Measurements from ENCODE around the gene SEC14L3. TPM values are rescaled to one million over a fixed set of nuclear protein-coding genes. Genes with fewer than 3 reads are reported as not detected.

The SEC14L3 gene
- total RNA-seq: not detected

DNA sequence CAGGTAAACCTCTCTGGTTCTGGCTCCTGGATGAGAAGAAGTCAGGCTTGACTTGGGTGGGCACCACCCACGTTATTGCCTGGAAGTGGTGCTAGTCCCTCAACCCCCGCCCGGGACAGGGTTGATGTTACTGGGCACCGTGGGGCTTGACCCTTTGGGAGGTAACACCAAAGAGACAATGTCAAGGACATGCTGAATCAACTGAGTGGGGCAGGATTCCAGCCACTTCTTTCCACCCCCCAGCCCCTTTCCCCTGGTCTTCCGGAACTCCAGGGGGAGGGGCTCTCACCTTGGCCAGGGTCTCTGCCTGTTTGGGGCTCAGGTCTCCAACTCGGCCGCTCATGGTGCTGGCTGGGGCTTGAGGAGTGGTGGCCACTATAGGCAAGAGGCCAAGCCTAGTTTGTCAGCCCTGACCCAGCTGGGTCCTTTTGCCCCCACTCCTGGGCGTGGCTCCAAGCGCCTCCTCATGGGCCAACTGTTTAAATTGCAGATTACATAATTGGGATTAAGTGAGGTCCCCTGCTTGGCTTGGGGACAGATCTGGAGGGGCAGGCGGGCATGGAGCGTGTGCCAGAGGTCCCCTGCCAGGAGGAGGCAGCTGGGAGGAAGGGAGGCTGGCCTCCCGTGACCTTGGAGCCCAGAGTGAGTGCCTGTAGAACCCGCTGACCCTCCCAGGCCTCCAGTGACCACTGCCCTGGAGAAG, at the start of gene SEC14L3:
SEC14L3 (minus strand) TSS at position 402 of the 703 bp plus-strand sequence; CDS start at position 343, 59 bp downstream.
- no peak for DNase-seq

- DNase-seq: no peak
Observed at GRCh38 chr22:30519842-30520425, 48.1 kb upstream of the SEC14L3 start.

- DNase-seq: no peak
Observed at GRCh38 chr22:30516731-30517130, 44.9 kb upstream of the SEC14L3 start.

DNA sequence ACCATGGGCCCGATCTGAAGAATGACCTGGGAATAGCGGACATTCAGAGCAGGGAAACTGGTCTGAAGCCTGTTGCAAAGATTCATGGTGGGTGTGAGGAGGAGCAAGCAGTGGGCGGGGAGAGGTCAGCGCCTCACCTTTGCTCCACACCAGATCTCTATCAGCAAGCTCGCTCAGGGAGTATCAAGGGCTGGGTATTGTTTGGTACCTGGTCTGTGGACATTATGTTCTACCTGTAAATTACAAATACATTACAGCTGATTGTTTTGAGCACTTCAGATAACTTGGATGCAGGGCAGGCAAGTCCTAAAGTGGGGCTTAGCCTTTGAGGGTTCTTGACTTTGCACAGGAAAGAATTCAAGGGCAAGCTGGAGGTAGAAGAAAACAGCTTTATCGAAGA, 44.5 kb upstream of the SEC14L3 start:
- DNase-seq: no peak

DNA sequence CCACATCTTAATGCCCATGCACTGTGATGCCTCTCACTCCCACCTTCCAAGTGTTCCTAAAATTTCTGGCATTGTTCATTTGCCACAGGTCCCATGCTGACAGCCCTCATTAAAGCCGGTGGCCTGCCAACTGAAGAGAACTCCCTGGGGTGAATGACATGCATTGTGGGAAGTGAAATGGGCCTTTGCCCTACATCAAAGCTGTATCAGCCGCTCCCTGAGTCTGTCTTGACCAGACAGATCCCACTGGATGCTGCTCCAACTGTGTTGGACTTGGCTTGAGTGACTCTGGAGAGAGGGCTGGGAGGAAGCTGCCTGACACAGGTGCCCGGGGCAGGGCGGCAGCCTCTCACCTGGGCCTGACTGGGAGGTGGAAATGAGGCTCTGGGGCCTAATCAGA, 42.4 kb upstream of the SEC14L3 start:
- no peak for DNase-seq

DNA sequence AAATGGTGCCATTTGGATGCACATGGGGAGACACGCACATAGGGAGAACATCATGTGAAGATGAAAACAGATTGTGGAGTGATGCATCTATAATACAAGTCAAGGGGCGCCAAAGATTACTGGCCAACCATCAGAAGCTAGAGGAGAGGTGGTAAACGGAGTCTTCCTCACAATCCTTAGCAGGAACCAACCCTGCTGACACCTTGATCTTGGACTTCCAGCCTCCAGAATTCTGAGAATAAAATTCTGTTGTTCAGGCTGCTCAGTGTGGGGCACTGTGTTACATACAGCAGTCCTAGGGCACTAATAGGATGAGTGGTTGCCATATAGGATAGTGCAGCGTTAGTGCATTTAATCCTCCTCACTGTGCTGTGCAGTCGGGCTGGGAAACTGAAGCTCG, 41.6 kb upstream of the SEC14L3 start:
- DNase-seq: no peak

- no peak for DNase-seq
Observed at GRCh38 chr22:30511911-30512310, 40.1 kb upstream of the SEC14L3 start.

DNA sequence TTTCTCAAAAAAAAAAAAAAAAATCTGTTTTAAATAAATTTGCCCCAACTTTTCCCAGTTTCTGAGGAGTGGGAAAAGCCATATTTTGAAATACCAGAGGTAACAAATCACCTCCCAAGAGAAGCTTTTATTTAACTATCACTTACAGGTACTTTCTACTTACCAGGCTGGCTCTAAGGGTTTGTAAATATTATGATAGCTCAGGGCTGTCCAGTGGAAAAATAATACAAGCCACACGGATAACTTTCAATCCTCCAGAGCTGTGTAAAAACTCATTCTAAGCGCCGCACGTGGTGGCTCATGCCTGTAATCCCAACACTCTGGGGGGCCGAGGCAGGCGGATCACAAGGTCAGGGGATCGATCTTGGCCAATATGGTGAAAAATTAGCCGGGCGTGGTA, 39.3 kb upstream of the SEC14L3 start:
- DNase-seq: no peak

- DNase-seq: no peak
Observed at GRCh38 chr22:30508216-30508615, 36.4 kb upstream of the SEC14L3 start.

- DNase-seq: no peak
Observed at GRCh38 chr22:30507670-30508069, 35.9 kb upstream of the SEC14L3 start.

- no peak for DNase-seq
Observed at GRCh38 chr22:30506507-30506968, 34.7 kb upstream of the SEC14L3 start.

DNA sequence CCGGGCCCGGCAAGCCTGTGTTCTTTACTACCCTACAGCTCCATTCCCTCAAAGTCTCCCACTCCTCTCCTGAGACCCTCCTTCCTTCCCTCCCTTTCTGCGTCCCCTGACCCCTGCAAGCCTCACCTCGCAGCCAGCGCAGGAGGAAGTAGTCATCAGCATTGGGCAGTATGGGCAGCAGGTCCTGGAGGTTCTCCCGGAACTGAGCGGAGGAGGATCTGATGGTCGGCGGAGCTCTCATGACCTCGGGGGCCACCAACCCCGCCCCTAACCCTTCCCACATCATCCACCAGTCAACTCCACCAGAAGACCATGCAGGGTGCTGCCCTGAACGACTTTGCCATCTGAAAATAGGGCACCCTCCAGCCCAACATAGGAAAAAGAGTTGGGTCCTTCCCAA, 31.7 kb upstream of the SEC14L3 start:
- no peak for DNase-seq

- DNase-seq: no peak
Observed at GRCh38 chr22:30502911-30503310, 31.1 kb upstream of the SEC14L3 start.

- DNase-seq: no peak
Observed at GRCh38 chr22:30502153-30502552, 30.3 kb upstream of the SEC14L3 start.

DNA sequence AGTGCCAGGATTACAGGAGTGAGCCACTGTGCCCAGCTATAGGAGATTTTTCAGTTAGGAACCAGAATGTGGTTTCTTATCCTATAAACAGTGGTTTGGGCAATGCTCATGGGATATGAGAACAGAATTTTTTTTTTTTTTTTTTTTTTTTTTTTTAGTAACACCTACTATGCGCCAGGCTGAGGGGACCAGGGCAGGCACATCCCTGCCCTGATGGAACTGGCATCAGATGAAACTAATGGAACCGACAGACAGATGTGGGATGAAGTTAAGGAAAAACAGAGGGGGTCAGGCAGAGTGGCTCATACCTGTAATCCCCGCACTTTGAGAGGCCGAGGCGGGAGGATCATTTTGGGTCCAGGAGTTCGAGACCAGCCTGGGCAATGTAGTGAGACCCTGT, 28.8 kb upstream of the SEC14L3 start:
- DNase-seq: no peak

DNA sequence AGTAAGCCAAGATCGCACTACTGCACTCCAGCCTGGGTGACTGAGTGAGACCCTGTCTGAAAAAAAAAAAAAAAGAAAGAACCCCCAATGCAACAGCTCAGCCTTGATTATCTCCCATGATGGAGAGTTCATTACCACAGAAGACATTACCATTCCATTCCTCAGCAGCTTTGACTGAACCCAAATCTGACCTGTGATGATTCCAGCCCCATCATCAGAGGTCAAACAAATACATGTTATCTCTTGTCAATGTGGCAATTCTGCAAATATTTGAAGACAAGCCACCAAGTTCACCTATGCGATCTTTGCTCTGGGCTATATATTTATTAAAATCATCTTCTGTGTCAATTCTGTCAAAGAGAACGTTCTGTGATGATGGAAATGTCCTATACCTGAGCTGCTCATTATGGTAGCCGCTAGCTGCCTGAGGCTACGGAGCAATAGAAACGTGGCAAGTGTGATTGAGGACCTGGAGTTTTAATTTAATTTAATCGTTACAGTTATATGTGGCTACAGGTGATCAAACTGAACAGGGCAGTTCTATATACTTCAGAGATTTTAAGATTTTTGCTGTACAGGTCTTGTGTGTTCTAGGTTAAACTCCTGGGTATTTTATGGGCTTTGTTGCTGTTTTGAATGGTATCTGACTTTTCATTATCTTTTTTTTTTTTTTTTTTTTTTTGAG, 25.8 kb upstream of the SEC14L3 start:
- DNase-seq: no peak

GRCh38 chr22:30495041-30495784, 23.4 kb upstream of the SEC14L3 start:
- no peak for DNase-seq

DNA sequence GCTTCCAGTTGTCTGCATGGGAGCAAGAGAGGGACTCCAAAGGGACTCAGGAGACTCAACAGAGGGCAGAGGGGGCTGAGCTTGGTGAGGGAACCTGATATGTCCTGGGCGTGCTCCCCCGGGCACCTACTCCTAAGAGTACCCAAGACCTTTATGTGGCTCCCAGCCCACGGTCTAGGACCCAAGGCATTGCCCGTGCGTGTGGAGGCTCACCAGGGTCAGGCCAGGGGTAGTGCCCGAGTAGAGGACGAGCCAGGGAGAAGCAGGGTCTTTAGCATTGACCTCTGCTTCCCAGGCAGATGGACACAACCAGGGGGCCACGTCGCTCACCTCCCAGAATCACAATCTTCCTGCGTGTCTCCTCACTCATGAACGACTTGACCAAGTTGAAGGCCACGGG, 20.3 kb upstream of the SEC14L3 start:
- no peak for DNase-seq

- DNase-seq: no peak
Observed at GRCh38 chr22:30491381-30491780, 19.6 kb upstream of the SEC14L3 start.

DNA sequence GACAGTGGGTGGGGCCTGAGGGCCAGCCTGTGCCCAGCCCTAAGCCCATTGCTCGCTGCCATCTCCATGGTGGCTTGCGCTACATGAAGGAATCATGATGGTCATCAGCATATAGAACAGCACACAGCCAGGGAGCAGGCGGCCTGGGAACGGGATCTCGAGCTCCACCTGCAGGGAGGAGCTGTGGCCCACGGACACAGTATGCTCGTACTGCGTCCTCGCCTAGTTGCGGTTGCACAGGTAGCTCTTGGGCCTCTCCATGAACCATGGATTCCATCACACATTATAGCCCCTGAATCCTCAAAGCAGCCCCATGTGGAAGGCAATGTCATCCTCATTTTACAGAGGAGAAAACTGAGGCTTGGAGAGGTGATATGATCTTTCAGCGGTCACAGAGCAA, 18.6 kb upstream of the SEC14L3 start:
- DNase-seq: no peak

DNA sequence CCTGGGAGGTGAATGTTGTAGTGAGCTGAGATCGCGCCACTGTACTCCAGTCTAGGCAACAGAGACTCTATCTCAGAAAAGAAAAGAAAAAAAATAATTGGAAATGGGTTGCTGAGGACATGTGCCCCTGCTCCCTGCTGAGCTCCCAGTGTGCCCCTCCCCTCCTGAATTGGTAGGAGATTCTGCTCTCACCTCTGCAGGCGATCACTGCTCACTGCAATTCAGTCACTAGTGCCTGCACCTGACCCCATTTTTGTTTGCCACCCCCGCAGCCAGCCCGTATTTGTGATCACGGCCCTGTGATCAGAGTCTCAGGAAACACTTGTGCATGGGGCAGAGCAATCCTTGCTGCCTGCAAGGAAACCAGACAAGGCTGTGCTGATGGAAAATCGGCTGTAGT, 16.3 kb upstream of the SEC14L3 start:
- DNase-seq: no peak

- no peak for DNase-seq
Observed at GRCh38 chr22:30486661-30487115, 14.9 kb upstream of the SEC14L3 start.

DNA sequence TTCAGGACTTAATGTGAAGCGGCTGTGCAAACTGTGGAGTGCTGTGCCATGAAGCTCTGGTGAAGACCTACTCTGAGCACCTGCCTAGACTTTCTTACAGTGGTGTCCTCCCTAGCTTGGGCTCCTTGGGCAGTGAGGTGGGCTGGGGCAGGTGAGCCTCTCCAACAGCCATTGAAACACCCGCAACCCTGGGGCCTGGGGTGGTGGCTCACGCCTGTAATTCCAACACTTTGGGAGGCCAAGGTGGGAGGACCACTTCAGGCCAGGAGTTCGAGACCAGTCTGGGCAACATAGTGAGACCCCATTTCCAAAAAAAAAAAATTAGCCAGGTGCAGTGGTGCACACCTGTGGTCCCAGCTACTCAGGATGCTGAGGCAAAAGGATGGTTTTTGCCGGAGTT, 14.3 kb upstream of the SEC14L3 start:
- DNase-seq: no peak
